Measurements from ENCODE around the gene HOGA1. TPM values are rescaled to one million over a fixed set of nuclear protein-coding genes. Genes with fewer than 3 reads are reported as not detected.
A peak's percentile ranks its signal among the peaks of the same experiment; 100 is the strongest.
"Not testable (repeated sequence)": the region's sequence is repeated elsewhere in the genome, so short reads cannot be mapped to it uniquely, and the experiment has no call there.

The HOGA1 gene
- total RNA-seq, 1 experiment from 2014 or later: not detected

DNA sequence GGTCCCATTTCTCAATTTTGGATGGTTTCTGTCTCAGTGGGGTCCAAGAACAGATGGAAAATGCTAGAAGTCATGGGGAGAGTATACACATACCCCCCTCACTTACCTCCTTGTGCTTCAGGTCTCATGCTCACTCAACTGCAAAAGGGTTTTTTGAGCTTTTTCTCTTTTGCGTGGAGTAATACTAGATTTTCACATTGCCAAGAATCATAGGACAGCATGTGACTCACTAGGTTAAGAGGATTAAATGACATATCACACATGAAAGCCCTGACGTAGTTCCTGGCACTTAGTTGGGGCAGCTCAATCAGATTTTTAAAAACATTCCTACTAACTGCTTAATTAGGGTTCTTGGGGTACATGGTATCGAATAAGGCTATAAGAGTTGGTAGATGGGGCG, 60.7 kb downstream of the HOGA1 start:
- Histone ChIP-seq H3K36me3 (ENCODE audit: insufficient read depth, low read length, poor library complexity, severe bottlenecking) (peaks cover 5% of the 10 kb centered on the region), H3K4me1 (ENCODE audit: insufficient read depth, low read length, poor library complexity, severe bottlenecking) (peaks cover 17% of the 10 kb centered on the region), H3K27me3 (replicated peaks; ENCODE audit: insufficient read depth, low read depth, low read length, poor library complexity) (no peaks in the 10 kb centered on the region), H3K9me3 (ENCODE audit: low read depth, low read length, poor library complexity, severe bottlenecking) (no peaks in the 10 kb centered on the region), H3K27ac (ENCODE audit: low read depth, low read length, poor library complexity, severe bottlenecking) (no peak overlapping the region), H3K4me3 (ENCODE audit: low read depth, low read length, poor library complexity, severe bottlenecking) (no peak overlapping the region)
- no TSS peak for BruUV-seq (replicated peaks)
- POLR2A ChIA-PET (ENCODE audit: low non-redundant PET): no interaction called here
- peak; percentile 27 for DNase-seq (ENCODE audit: low spot score)
- CTCF ChIA-PET: no interaction called here
- intact Hi-C loops (cut with micrococcal nuclease; ENCODE audit: unreplicated experiment): loop anchor here (5.0 kb wide), 1 partner anchor 42 kb away; the partner anchor contains the start of gene AVPI1
- TF ChIP-seq EZH2 (IDR thresholded peaks at IDR 0.05; ENCODE audit: borderline replicate concordance, low read depth, low read length, poor library complexity, severe bottlenecking): no peak
- TF ChIP-seq, protein P1, sequence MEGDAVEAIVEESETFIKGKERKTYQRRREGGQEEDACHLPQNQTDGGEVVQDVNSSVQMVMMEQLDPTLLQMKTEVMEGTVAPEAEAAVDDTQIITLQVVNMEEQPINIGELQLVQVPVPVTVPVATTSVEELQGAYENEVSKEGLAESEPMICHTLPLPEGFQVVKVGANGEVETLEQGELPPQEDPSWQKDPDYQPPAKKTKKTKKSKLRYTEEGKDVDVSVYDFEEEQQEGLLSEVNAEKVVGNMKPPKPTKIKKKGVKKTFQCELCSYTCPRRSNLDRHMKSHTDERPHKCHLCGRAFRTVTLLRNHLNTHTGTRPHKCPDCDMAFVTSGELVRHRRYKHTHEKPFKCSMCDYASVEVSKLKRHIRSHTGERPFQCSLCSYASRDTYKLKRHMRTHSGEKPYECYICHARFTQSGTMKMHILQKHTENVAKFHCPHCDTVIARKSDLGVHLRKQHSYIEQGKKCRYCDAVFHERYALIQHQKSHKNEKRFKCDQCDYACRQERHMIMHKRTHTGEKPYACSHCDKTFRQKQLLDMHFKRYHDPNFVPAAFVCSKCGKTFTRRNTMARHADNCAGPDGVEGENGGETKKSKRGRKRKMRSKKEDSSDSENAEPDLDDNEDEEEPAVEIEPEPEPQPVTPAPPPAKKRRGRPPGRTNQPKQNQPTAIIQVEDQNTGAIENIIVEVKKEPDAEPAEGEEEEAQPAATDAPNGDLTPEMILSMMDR (conservative IDR thresholded peaks at IDR 0.05; ENCODE audit: low read depth, low read length): no peak

DNA sequence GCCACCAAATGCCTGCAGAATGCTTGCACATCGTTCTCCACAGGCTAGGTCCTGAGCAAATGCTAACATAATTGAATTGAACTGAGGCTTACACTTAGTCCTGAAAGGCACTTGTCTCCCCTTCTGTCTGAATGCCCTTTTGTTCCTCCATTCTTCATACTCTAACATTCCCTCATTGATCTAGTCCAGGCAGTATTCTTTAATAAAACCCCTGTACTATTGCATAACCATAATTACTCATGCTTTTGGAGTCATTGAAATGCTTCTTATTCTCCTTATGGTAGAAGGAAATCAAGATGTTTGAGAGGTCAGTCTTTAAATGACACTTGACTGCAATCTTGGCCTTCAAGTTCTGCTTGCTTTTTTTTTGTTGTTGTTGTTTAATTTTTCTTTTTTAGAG, 63.4 kb downstream of the HOGA1 start:
- intact Hi-C loops (cut with micrococcal nuclease; ENCODE audit: unreplicated experiment): no loop called here
- Histone ChIP-seq H3K4me3 (ENCODE audit: low read depth, low read length, poor library complexity, severe bottlenecking) (no peak overlapping the region), H3K4me1 (ENCODE audit: insufficient read depth, low read length, poor library complexity, severe bottlenecking) (peaks cover 11% of the 10 kb centered on the region), H3K27me3 (replicated peaks; ENCODE audit: insufficient read depth, low read depth, low read length, poor library complexity) (no peaks in the 10 kb centered on the region), H3K27ac (ENCODE audit: low read depth, low read length, poor library complexity, severe bottlenecking) (peak overlapping the region; percentile 31), H3K9me3 (ENCODE audit: low read depth, low read length, poor library complexity, severe bottlenecking) (no peaks in the 10 kb centered on the region), H3K36me3 (ENCODE audit: insufficient read depth, low read length, poor library complexity, severe bottlenecking) (peaks cover 22% of the 10 kb centered on the region)
- ChIA-PET POLR2A (ENCODE audit: low non-redundant PET) (no interaction called here), CTCF (interaction anchor here (0.6 kb wide), 1 partner anchor 73 kb away, joined by 3 read pairs; no protein-coding TSS in a partner anchor)
- no peak for DNase-seq (ENCODE audit: low spot score)
- no TSS peak for BruUV-seq (replicated peaks)
- TF ChIP-seq, protein P1 (conservative IDR thresholded peaks at IDR 0.05; ENCODE audit: low read depth, low read length): no peak
- no peak for TF ChIP-seq EZH2 (IDR thresholded peaks at IDR 0.05; ENCODE audit: borderline replicate concordance, low read depth, low read length, poor library complexity, severe bottlenecking)

DNA sequence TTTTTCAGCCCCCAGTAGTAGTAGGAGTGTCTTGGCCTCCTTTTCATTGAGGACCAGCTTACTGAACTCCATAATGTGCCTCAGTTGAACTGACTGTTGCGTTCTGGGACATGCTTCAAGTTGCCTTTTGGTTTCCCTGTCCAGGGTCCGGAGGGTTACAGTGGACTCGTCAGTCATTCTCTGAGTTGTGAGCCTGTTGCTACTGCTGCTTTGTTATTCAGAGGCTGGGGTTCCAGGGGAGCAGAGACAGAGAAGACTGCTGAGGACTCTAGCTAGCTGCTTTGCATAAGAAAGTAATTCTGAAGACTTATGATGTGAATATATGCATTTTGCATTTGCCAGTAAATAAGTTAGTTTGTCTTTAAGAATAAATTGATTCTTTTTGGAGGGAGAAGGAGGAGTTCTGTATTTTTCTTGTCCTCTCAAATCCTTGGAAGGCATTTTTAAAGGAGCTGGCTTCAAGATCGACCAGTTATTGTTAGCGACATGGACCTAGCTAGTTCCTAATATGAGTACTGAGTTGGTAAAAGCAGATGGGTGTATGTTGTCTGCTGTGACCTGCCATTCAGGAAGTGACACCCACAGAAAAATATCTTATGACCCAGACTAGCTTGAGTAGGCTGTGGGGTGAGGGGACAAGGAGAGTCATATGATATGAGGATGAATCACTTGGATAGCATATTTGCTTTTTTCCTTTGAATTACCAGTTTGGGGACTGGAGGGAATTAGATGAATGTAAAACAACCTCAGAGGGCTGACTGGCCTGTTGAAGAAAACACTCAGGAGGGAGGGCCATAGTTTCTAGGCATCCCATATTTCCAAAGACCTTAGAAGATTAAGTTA, 64.6 kb downstream of the HOGA1 start:
- CTCF ChIA-PET: interaction anchor here (0.6 to 0.8 kb wide), 3 partner anchors 11 to 1579 kb away, joined by 3 to 21 read pairs (median 7); no protein-coding TSS in a partner anchor
- Histone ChIP-seq H3K36me3 (ENCODE audit: insufficient read depth, low read length, poor library complexity, severe bottlenecking) (peaks cover 31% of the 10 kb centered on the region), H3K4me3 (ENCODE audit: low read depth, low read length, poor library complexity, severe bottlenecking) (no peak overlapping the region), H3K4me1 (ENCODE audit: insufficient read depth, low read length, poor library complexity, severe bottlenecking) (peaks cover 11% of the 10 kb centered on the region), H3K9me3 (ENCODE audit: low read depth, low read length, poor library complexity, severe bottlenecking) (no peaks in the 10 kb centered on the region), H3K27me3 (replicated peaks; ENCODE audit: insufficient read depth, low read depth, low read length, poor library complexity) (no peaks in the 10 kb centered on the region), H3K27ac (ENCODE audit: low read depth, low read length, poor library complexity, severe bottlenecking) (peak overlapping the region; percentile 53)
- BruUV-seq (replicated peaks): no TSS peak
- intact Hi-C loops (cut with micrococcal nuclease; ENCODE audit: unreplicated experiment): no loop called here
- no peak for TF ChIP-seq EZH2 (IDR thresholded peaks at IDR 0.05; ENCODE audit: borderline replicate concordance, low read depth, low read length, poor library complexity, severe bottlenecking)
- TF ChIP-seq, protein P1 (conservative IDR thresholded peaks at IDR 0.05; ENCODE audit: low read depth, low read length): no peak
- POLR2A ChIA-PET (ENCODE audit: low non-redundant PET): interaction anchor here (0.7 kb wide), 1 partner anchor 25 kb away, joined by 12 read pairs; no protein-coding TSS in a partner anchor
- peak; percentile 82 for DNase-seq (ENCODE audit: low spot score)

DNA sequence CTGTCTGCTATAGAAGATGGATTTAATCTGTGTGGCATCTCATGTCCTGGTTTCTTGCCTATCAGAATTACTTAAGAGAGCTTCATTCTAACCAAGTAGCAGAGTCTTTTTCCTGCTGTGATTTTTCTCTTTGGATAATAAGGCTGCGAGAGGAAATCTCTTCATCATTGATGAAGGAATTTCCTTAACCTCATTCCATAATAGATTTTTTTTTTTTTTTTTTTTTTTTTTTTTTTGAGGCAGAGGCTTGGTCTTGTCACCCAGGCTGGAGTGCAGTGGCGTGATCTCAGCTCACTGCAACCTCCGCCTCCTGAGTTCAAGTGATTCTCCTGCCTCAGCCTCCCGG, 65.2 kb downstream of the HOGA1 start:
- H3K9me3 ChIP-seq (ENCODE audit: low read depth, low read length, poor library complexity, severe bottlenecking); BruUV-seq (replicated peaks); intact Hi-C loops (cut with micrococcal nuclease; ENCODE audit: unreplicated experiment); DNase-seq (ENCODE audit: low spot score); H3K27me3 ChIP-seq (replicated peaks; ENCODE audit: insufficient read depth, low read depth, low read length, poor library complexity); POLR2A ChIA-PET (ENCODE audit: low non-redundant PET); H3K4me3 ChIP-seq (ENCODE audit: low read depth, low read length, poor library complexity, severe bottlenecking): not testable (repeated sequence)
- Histone ChIP-seq H3K36me3 (ENCODE audit: insufficient read depth, low read length, poor library complexity, severe bottlenecking) (peaks cover 33% of the 10 kb centered on the region), H3K27ac (ENCODE audit: low read depth, low read length, poor library complexity, severe bottlenecking) (peak overlapping the region; percentile 53), H3K4me1 (ENCODE audit: insufficient read depth, low read length, poor library complexity, severe bottlenecking) (peaks cover 11% of the 10 kb centered on the region)
- CTCF ChIA-PET: interaction anchor here (0.6 to 0.7 kb wide), 2 partner anchors 1139 to 1579 kb away, joined by 7 to 21 read pairs; no protein-coding TSS in a partner anchor

Data from A673 (cell line).